ENCODE data around the gene CAPN14. TPM values are rescaled to one million over a fixed set of nuclear protein-coding genes. Genes with fewer than 3 reads are reported as not detected.
"Not testable (repeated sequence)": the region's sequence is repeated elsewhere in the genome, so short reads cannot be mapped to it uniquely, and the experiment has no call there.

CAPN14 gene
- total and polyA plus RNA-seq, 10 donors: 0.26 to 2.7 (median 0.92) TPM

DNA sequence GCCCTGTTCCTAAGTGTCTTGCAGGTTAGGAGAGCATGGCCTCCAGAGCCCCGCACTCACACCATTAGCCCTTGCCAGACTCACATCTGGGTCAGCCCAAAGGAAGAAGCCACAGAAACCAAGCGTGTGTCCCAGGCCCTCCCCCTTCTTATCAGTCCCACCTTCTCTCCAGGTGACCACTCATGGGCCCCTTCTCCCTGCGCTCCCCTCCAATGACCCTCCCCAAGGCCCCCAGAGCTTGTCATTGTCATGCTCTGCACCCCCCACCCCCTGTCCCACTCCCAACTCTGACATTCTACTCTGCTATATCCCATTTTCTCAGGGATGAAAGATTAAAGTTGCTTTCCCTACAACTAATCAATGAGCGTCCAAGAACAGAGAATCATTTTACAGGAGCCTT is 30.1 kb downstream of the CAPN14 start:
- no peak for TF ChIP-seq POLR2AphosphoS5 (IDR thresholded peaks at IDR 0.05)
- TF ChIP-seq, protein P1, sequence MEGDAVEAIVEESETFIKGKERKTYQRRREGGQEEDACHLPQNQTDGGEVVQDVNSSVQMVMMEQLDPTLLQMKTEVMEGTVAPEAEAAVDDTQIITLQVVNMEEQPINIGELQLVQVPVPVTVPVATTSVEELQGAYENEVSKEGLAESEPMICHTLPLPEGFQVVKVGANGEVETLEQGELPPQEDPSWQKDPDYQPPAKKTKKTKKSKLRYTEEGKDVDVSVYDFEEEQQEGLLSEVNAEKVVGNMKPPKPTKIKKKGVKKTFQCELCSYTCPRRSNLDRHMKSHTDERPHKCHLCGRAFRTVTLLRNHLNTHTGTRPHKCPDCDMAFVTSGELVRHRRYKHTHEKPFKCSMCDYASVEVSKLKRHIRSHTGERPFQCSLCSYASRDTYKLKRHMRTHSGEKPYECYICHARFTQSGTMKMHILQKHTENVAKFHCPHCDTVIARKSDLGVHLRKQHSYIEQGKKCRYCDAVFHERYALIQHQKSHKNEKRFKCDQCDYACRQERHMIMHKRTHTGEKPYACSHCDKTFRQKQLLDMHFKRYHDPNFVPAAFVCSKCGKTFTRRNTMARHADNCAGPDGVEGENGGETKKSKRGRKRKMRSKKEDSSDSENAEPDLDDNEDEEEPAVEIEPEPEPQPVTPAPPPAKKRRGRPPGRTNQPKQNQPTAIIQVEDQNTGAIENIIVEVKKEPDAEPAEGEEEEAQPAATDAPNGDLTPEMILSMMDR (IDR thresholded peaks at IDR 0.05 in 8 of 11, conservative IDR thresholded peaks at IDR 0.05 in 3 of 11): no peak
- no peak for TF ChIP-seq POLR2A (IDR thresholded peaks at IDR 0.05)
- WGBS, 5 donors: 86 to 97% (median 93%) methylated on average over 4 of the region's 4 CpGs
- no peaks in the 10 kb centered on the region for H3K4me1 ChIP-seq
- DNase-seq: no peak
- peaks cover 0 to 6% (median 0%) of the 10 kb centered on the region in 8 donors for H3K9me3 ChIP-seq
- H3K27ac ChIP-seq: no peak overlapping the region
- H3K36me3 ChIP-seq: peaks cover 0 to 12% (median 0%) of the 10 kb centered on the region in 6 donors
- intact Hi-C loops (cut with DNase I; ENCODE audit: low total_unique reads): no loop called here
- no peaks in the 10 kb centered on the region for H3K27me3 ChIP-seq (replicated peaks in 1 of 7)
- H3K4me3 ChIP-seq: no peak overlapping the region

DNA sequence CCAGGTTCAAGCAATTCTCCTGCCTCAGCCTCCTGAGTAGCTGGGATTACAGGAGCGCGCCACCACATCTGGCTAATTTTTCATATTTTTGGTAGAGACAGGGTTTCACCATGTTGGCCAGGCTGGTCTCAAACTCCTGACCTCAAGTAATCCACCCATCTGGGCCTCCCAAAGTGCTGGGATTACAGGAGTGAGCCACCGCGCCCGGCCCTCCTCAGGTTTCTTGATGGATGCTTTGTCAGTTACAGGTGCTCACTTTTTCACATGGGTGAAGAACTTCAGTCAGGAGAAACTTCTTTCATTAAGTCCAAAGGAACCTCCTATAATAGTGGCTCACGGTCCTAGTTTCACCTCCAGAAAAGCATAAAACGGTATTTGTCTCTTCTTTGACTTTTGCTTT is 33.3 kb downstream of the CAPN14 start:
- DNase-seq; intact Hi-C loops (cut with DNase I; ENCODE audit: low total_unique reads); H3K4me3 ChIP-seq; H3K4me1 ChIP-seq; H3K36me3 ChIP-seq; H3K27ac ChIP-seq; H3K27me3 ChIP-seq (replicated peaks in 1 of 7); H3K9me3 ChIP-seq: not testable (repeated sequence)
- 82 to 97% (median 96%) methylated on average over 7 of the region's 7 CpGs for WGBS, 5 donors

DNA sequence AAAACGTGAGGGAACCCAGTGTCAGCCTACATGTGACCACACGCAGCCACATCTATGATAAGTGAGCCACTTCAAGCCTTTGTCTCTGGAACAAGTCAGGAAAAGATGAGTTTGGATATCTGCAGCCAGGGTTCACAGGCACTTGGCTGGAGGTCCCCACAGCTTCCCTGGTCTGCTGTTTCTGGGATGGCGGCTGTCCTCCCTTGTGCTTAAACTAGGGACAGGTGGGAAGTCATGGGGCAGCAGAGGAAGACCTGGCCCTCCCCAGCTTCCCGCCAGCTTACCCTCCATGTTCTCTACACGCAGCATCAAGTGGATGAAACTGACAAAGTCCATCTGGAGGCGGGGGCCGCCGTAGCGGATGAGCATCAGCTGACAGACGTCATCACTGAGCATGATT is 40.6 kb downstream of the CAPN14 start:
- Histone ChIP-seq H3K4me1 (peaks cover 0 to under 1% (median 0%) of the 10 kb centered on the region in 6 donors), H3K36me3 (no peaks in the 10 kb centered on the region), H3K4me3 (no peak overlapping the region), H3K27me3 (replicated peaks in 1 of 7) (no peaks in the 10 kb centered on the region), H3K27ac (no peak overlapping the region), H3K9me3 (no peaks in the 10 kb centered on the region)
- 79 to 93% (median 83%) methylated on average over 10 of the region's 10 CpGs for WGBS, 5 donors
- TF ChIP-seq, protein P1 (IDR thresholded peaks at IDR 0.05 in 8 of 11, conservative IDR thresholded peaks at IDR 0.05 in 3 of 11): no peak
- TF ChIP-seq POLR2A (IDR thresholded peaks at IDR 0.05) (no peak), POLR2AphosphoS5 (IDR thresholded peaks at IDR 0.05) (no peak)
- intact Hi-C loops (cut with DNase I; ENCODE audit: low total_unique reads): no loop called here
- DNase-seq: no peak

DNA sequence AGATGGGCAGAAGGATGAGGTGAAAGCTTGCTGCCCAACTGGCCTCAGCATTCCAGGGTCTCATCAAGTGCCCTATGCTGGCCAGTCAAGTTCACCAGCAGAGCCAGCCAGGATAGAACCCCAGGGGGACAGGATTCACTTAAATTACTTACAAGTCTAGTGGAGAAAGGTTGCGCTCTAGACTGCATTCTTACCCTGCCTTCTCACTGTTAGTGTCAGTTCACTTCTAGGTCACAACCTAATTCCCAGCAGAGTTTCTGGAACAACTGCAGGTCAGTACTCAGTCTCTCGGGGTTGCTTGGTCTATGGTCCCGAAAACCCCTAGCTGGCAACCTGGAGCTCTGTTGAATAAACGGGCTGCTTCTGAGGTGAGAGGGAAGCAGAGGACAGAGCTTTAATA is 46.2 kb downstream of the CAPN14 start:
- peaks cover 0 to 4% (median 0%) of the 10 kb centered on the region in 6 donors for H3K4me1 ChIP-seq
- 72 to 93% (median 81%) methylated on average over 4 of the region's 4 CpGs for WGBS, 5 donors
- intact Hi-C loops (cut with DNase I; ENCODE audit: low total_unique reads): loop anchor here (2.0 to 5.0 kb wide), 2 partner anchors 161 to 456 kb away; no protein-coding TSS in a partner anchor
- no peaks in the 10 kb centered on the region for H3K27me3 ChIP-seq (replicated peaks in 1 of 7)
- no peak for DNase-seq
- TF ChIP-seq POLR2A (IDR thresholded peaks at IDR 0.05): no peak
- TF ChIP-seq, protein P1 (IDR thresholded peaks at IDR 0.05 in 8 of 11, conservative IDR thresholded peaks at IDR 0.05 in 3 of 11): no peak
- TF ChIP-seq POLR2AphosphoS5 (IDR thresholded peaks at IDR 0.05): no peak
- no peak overlapping the region for H3K27ac ChIP-seq
- H3K4me3 ChIP-seq: no peak overlapping the region
- no peaks in the 10 kb centered on the region for H3K36me3 ChIP-seq
- no peaks in the 10 kb centered on the region for H3K9me3 ChIP-seq
